Fibroblast of lung (primary cell): Measurements from ENCODE around the gene ZSWIM5. TPM values are rescaled to one million over a fixed set of nuclear protein-coding genes. Genes with fewer than 3 reads are reported as not detected.

Experiments used
- DNase-seq, 2 donors: peaks; one replicate each; pipeline versions ENCODE4 v3.0.0 to v3.0.0-alpha.2; 2010; ENCODE audit warnings: low read depth in 2 of 2
- H2AFZ ChIP-seq: 2 replicates; pipeline ENCODE4 v1.5.1; 2012; ENCODE audit warnings: low read length, control low read depth, inconsistent platforms
- H3K27ac ChIP-seq: 2 replicates; pipeline ENCODE4 v1.5.1; 2011; ENCODE audit warnings: low read length, control low read depth; ENCODE audit not compliant: insufficient read depth
- H3K27me3 ChIP-seq: 2 replicates; pipeline ENCODE4 v1.5.1; 2011; ENCODE audit warnings: mild to moderate bottlenecking, low read length; ENCODE audit not compliant: control insufficient read depth, insufficient read depth
- H3K36me3 ChIP-seq: 2 replicates; pipeline ENCODE4 v1.5.1; 2011; ENCODE audit warnings: low read length; ENCODE audit not compliant: control insufficient read depth, insufficient read depth
- H3K4me1 ChIP-seq: 2 replicates; pipeline ENCODE4 v1.5.1; 2011; ENCODE audit warnings: low read length; ENCODE audit not compliant: control insufficient read depth, insufficient read depth; ENCODE audit errors: extremely low read depth
- H3K4me2 ChIP-seq: 2 replicates; pipeline ENCODE4 v1.5.1; 2011; ENCODE audit warnings: low read length, control low read depth; ENCODE audit not compliant: insufficient read depth; ENCODE audit errors: extremely low read depth
- H3K4me3 ChIP-seq, 4 experiments: fragments of 200-600 bp in 1 of 4; sonication (generic) in 1 of 4; replicated peaks in 1 of 4; 2 replicates each; pipeline ENCODE4 v1.5.1; 2011 to 2016; ENCODE audit warnings: low read length in 4 of 4, low read depth in 3 of 4, mild to moderate bottlenecking in 3 of 4, control low read depth in 2 of 4, inconsistent platforms in 1 of 4, mixed read lengths in 1 of 4; ENCODE audit not compliant: insufficient read depth in 1 of 4; ENCODE audit errors: control extremely low read depth in 1 of 4
- H3K79me2 ChIP-seq: 2 replicates; pipeline ENCODE4 v1.5.1; 2012; ENCODE audit warnings: mild to moderate bottlenecking, low read length, inconsistent platforms; ENCODE audit not compliant: control insufficient read depth, insufficient read depth
- H3K9ac ChIP-seq: 2 replicates; pipeline ENCODE4 v1.5.1; 2011; ENCODE audit warnings: mild to moderate bottlenecking, low read length, control low read depth; ENCODE audit not compliant: insufficient read depth
- H3K9me3 ChIP-seq: 2 replicates; pipeline ENCODE4 v1.5.1; 2012; ENCODE audit warnings: low read depth, low read length; ENCODE audit not compliant: control insufficient read depth, insufficient read depth
- H4K20me1 ChIP-seq: 2 replicates; pipeline ENCODE4 v1.5.1; 2011; ENCODE audit warnings: low read length; ENCODE audit not compliant: control insufficient read depth, insufficient read depth; ENCODE audit errors: extremely low read depth
- EZH2 ChIP-seq: IDR thresholded peaks from 2 replicates; pipeline ENCODE4 v1.5.1; 2012; ENCODE audit warnings: low read length, control low read depth, mild to moderate bottlenecking; ENCODE audit errors: missing control alignments
- polyA plus RNA-seq, 2 donors: library from polyadenylated mRNA; depleted of rRNA in 1 of 2; stranded (reverse) in 1 of 2; unstranded in 1 of 2; fragments of >200 nt; gene quantifications; 2 replicates each; pipeline ENCODE4 v1.2.1, GENCODE V29; 2011 to 2012; ENCODE audit warnings: missing spikeins in 1 of 2
- total RNA-seq: library from RNA; depleted of rRNA; stranded (reverse); fragments of >200 nt; gene quantifications from 2 replicates; pipeline ENCODE4 v1.2.1, GENCODE V29; 2014
- TF ChIP-seq, protein P1 (sequence below), 2 donors: IDR thresholded peaks in 1 of 2; conservative IDR thresholded peaks in 1 of 2; 1 replicate in 1 of 2; 2 replicates in 1 of 2; pipeline ENCODE4 v1.5.1; 2011 to 2012; ENCODE audit warnings: low read length in 2 of 2, control low read depth in 1 of 2, inconsistent platforms in 1 of 2, low read depth in 1 of 2, mild to moderate bottlenecking in 1 of 2

Gene ZSWIM5
- total and polyA plus RNA-seq, 2 donors (not counting 1 experiment from before 2014, with no cell fraction given), result 0.73 to 0.99 TPM

DNA sequence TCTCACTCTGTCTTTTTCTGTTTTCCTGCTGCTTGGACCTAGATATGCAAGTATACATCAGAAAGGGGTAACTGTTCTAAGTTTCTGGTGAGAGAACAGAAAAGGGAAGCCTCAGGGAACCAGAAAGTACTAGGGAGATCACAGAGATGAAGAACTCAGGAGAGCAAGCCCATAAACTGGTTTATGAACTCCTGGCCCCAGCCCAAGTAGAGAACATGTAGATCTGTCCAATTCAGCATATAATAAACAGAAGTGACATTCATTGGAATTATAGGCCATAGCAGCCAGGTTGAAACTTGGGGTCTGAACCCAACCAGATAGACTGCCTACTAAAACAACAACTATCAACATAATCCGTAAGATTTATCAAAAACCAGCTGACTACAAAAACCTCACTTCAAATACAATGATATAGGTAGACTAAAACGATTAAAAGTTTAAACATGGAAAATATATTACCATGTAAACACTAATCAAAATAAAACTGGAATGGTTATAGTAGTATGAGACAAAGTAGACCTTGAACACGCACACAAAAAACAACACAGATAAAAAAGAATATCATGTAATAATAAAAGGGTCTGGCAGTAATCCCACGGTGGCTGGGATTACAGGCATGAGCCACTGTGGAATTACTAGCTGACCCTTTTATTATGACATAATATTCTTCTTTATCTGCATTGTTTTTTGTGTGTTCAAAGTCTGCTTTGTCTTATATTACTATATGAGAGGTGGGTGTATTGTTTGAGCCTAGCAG is 65.0 kb downstream of the ZSWIM5 start:
- no peaks in the 10 kb centered on the region for H3K79me2 ChIP-seq
- no peak overlapping the region for H3K9ac ChIP-seq
- no peak overlapping the region for H3K4me3 ChIP-seq
- no peak overlapping the region for H3K27ac ChIP-seq
- H3K9me3 ChIP-seq, result no peaks in the 10 kb centered on the region
- no peak overlapping the region for H2AFZ ChIP-seq
- H3K4me2 ChIP-seq, result no peak overlapping the region
- DNase-seq, result no peak
- TF ChIP-seq EZH2, result no peak
- TF ChIP-seq, protein P1, sequence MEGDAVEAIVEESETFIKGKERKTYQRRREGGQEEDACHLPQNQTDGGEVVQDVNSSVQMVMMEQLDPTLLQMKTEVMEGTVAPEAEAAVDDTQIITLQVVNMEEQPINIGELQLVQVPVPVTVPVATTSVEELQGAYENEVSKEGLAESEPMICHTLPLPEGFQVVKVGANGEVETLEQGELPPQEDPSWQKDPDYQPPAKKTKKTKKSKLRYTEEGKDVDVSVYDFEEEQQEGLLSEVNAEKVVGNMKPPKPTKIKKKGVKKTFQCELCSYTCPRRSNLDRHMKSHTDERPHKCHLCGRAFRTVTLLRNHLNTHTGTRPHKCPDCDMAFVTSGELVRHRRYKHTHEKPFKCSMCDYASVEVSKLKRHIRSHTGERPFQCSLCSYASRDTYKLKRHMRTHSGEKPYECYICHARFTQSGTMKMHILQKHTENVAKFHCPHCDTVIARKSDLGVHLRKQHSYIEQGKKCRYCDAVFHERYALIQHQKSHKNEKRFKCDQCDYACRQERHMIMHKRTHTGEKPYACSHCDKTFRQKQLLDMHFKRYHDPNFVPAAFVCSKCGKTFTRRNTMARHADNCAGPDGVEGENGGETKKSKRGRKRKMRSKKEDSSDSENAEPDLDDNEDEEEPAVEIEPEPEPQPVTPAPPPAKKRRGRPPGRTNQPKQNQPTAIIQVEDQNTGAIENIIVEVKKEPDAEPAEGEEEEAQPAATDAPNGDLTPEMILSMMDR (conservative IDR thresholded peaks at IDR 0.05 in 1 of 2, IDR thresholded peaks at IDR 0.05 in 1 of 2; ENCODE audit: low read depth in 1 of 2, low read length in 2 of 2), result no peak
- no peaks in the 10 kb centered on the region for H3K36me3 ChIP-seq
- H3K27me3 ChIP-seq, result no peaks in the 10 kb centered on the region
- H4K20me1 ChIP-seq, result no peaks in the 10 kb centered on the region
- no peaks in the 10 kb centered on the region for H3K4me1 ChIP-seq

- H3K4me2 ChIP-seq, result no peak overlapping the region
- no peaks in the 10 kb centered on the region for H3K36me3 ChIP-seq
- H2AFZ ChIP-seq, result no peak overlapping the region
- no peaks in the 10 kb centered on the region for H4K20me1 ChIP-seq
- no peaks in the 10 kb centered on the region for H3K4me1 ChIP-seq
- H3K27me3 ChIP-seq, result no peaks in the 10 kb centered on the region
- no peaks in the 10 kb centered on the region for H3K79me2 ChIP-seq
- no peak overlapping the region for H3K9ac ChIP-seq
- H3K27ac ChIP-seq, result no peak overlapping the region
- TF ChIP-seq, protein P1 (conservative IDR thresholded peaks at IDR 0.05 in 1 of 2, IDR thresholded peaks at IDR 0.05 in 1 of 2; ENCODE audit: low read depth in 1 of 2, low read length in 2 of 2), result no peak
- no peak for TF ChIP-seq EZH2
- no peaks in the 10 kb centered on the region for H3K9me3 ChIP-seq
- H3K4me3 ChIP-seq, result no peak overlapping the region
- no peak for DNase-seq
These were observed 69.4 kb downstream of the ZSWIM5 start for GRCh38 chr1:45136984-45137383.

GRCh38 chr1:45135316-45135715 is 71.1 kb downstream of the ZSWIM5 start:
- Histone ChIP-seq H4K20me1 (no peaks in the 10 kb centered on the region), H3K79me2 (no peaks in the 10 kb centered on the region), H3K27ac (no peak overlapping the region), H2AFZ (no peak overlapping the region), H3K9me3 (no peaks in the 10 kb centered on the region), H3K27me3 (no peaks in the 10 kb centered on the region), H3K4me3 (no peak overlapping the region), H3K9ac (no peak overlapping the region), H3K4me2 (no peak overlapping the region), H3K36me3 (no peaks in the 10 kb centered on the region), H3K4me1 (no peaks in the 10 kb centered on the region)
- no peak for DNase-seq
- TF ChIP-seq EZH2, result no peak
- TF ChIP-seq, protein P1 (conservative IDR thresholded peaks at IDR 0.05 in 1 of 2, IDR thresholded peaks at IDR 0.05 in 1 of 2; ENCODE audit: low read depth in 1 of 2, low read length in 2 of 2), result no peak
